22Rv1 (cell line): ENCODE measurements around the gene NLRP13.

ENCODE experiments used
- ZFX ChIP-seq: fragments of 450-650 bp; IDR thresholded peaks from 2 replicates; pipeline ENCODE4 v1.6.1; 2017; ENCODE audit warnings: antibody characterized with exemption, borderline replicate concordance
- TF ChIP-seq, protein P1 (sequence below): fragments of 450-650 bp; IDR thresholded peaks from 2 replicates; pipeline ENCODE4 v1.5.1; 2017; ENCODE audit warnings: mild to moderate bottlenecking

- TF ChIP-seq ZFX = no peak
- TF ChIP-seq, protein P1, sequence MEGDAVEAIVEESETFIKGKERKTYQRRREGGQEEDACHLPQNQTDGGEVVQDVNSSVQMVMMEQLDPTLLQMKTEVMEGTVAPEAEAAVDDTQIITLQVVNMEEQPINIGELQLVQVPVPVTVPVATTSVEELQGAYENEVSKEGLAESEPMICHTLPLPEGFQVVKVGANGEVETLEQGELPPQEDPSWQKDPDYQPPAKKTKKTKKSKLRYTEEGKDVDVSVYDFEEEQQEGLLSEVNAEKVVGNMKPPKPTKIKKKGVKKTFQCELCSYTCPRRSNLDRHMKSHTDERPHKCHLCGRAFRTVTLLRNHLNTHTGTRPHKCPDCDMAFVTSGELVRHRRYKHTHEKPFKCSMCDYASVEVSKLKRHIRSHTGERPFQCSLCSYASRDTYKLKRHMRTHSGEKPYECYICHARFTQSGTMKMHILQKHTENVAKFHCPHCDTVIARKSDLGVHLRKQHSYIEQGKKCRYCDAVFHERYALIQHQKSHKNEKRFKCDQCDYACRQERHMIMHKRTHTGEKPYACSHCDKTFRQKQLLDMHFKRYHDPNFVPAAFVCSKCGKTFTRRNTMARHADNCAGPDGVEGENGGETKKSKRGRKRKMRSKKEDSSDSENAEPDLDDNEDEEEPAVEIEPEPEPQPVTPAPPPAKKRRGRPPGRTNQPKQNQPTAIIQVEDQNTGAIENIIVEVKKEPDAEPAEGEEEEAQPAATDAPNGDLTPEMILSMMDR = no peak
Observed at GRCh38 chr19:55973982-55974381, 41.8 kb upstream of the NLRP13 start.
